Liver (tissue), 9 donors: ENCODE results near the gene HAUS7. TPM values are rescaled to one million over a fixed set of nuclear protein-coding genes. Genes with fewer than 3 reads are reported as not detected.

Source experiments
- DNase-seq: peaks from one replicate; pipeline ENCODE4 v3.0.0-alpha.2; 2017; ENCODE audit warnings: low spot score
- H3K27ac ChIP-seq, 2 donors: one replicate each; pipeline ENCODE4 v1.7.0; 2013; ENCODE audit warnings: inconsistent platforms in 2 of 2, low read length in 2 of 2, control low read depth in 1 of 2, low read depth in 1 of 2, mild to moderate bottlenecking in 1 of 2
- H3K27me3 ChIP-seq, 4 donors: one replicate each; pipeline versions ENCODE4 v1.6.1 to v1.7.0; 2013; ENCODE audit warnings: low read length in 3 of 4, inconsistent platforms in 1 of 4, mild to moderate bottlenecking in 1 of 4, moderate library complexity in 1 of 4; ENCODE audit not compliant: control insufficient read depth in 4 of 4, insufficient read depth in 4 of 4
- H3K36me3 ChIP-seq, 4 donors: one replicate each; pipeline versions ENCODE4 v1.6.1 to v1.7.0; 2013; ENCODE audit warnings: low read length in 3 of 4, mild to moderate bottlenecking in 3 of 4, low read depth in 1 of 4, moderate library complexity in 1 of 4; ENCODE audit not compliant: control insufficient read depth in 4 of 4, insufficient read depth in 3 of 4
- H3K4me1 ChIP-seq, 4 donors: one replicate each; pipeline versions ENCODE4 v1.6.1 to v1.7.0; 2013; ENCODE audit warnings: low read length in 3 of 4, mild to moderate bottlenecking in 3 of 4, moderate library complexity in 1 of 4; ENCODE audit not compliant: control insufficient read depth in 4 of 4, insufficient read depth in 4 of 4
- H3K4me3 ChIP-seq, 3 donors: one replicate each; pipeline versions ENCODE4 v1.6.1 to v1.7.0; 2013; ENCODE audit warnings: low read length in 3 of 3, control low read depth in 1 of 3, low read depth in 1 of 3, mild to moderate bottlenecking in 1 of 3
- H3K9ac ChIP-seq, 2 donors: one replicate each; pipeline ENCODE4 v1.7.0; 2013; ENCODE audit warnings: low read length in 2 of 2, mild to moderate bottlenecking in 2 of 2, moderate library complexity in 2 of 2, control low read depth in 1 of 2, low read depth in 1 of 2
- H3K9me3 ChIP-seq, 4 donors: one replicate each; pipeline versions ENCODE4 v1.6.1 to v1.7.0; 2013; ENCODE audit warnings: low read length in 3 of 4; ENCODE audit not compliant: control insufficient read depth in 4 of 4
- ATF3 ChIP-seq: IDR thresholded peaks from 2 replicates; pipeline ENCODE4 v1.6.1; 2016; ENCODE audit warnings: antibody characterized with exemption
- CTCF ChIP-seq: fragments of 150-350 bp; IDR thresholded peaks from 2 replicates; pipeline ENCODE4 v1.5.1; 2017; ENCODE audit warnings: improper control_type of control experiment, low read depth, low read length; ENCODE audit not compliant: missing input control
- EGR1 ChIP-seq, 2 donors: IDR thresholded peaks; 2 replicates each; pipeline ENCODE4 v1.6.1; 2016 to 2018; ENCODE audit warnings: antibody characterized with exemption in 2 of 2, low read depth in 2 of 2
- GABPA ChIP-seq, 2 donors: IDR thresholded peaks in 1 of 2; conservative IDR thresholded peaks in 1 of 2; 2 replicates each; pipeline ENCODE4 v1.6.1; 2016; ENCODE audit warnings: antibody characterized with exemption in 2 of 2, mild to moderate bottlenecking in 1 of 2, moderate library complexity in 1 of 2
- HNF4A ChIP-seq, 2 donors: conservative IDR thresholded peaks; 2 replicates each; pipeline ENCODE4 v1.6.1; 2016; ENCODE audit warnings: antibody characterized with exemption in 2 of 2, mild to moderate bottlenecking in 2 of 2
- JUND ChIP-seq, 2 donors: IDR thresholded peaks; 2 replicates each; pipeline ENCODE4 v1.6.1; 2016; ENCODE audit warnings: antibody characterized with exemption in 2 of 2
- NR2F2 ChIP-seq: IDR thresholded peaks from 2 replicates; pipeline ENCODE4 v1.6.1; 2016; ENCODE audit warnings: antibody characterized with exemption
- RAD21 ChIP-seq, 2 donors: IDR thresholded peaks; 2 replicates each; pipeline ENCODE4 v1.6.1; 2016; ENCODE audit warnings: antibody characterized with exemption in 2 of 2, mild to moderate bottlenecking in 2 of 2
- REST ChIP-seq: IDR thresholded peaks from 2 replicates; pipeline ENCODE4 v1.6.1; 2016; ENCODE audit warnings: antibody characterized with exemption, mild to moderate bottlenecking
- RXRA ChIP-seq, 2 donors: IDR thresholded peaks; 2 replicates each; pipeline ENCODE4 v1.6.1; 2017 to 2018; ENCODE audit warnings: antibody characterized with exemption in 2 of 2, mild to moderate bottlenecking in 1 of 2
- SP1 ChIP-seq: IDR thresholded peaks from 2 replicates; pipeline ENCODE4 v1.6.1; 2018; ENCODE audit warnings: antibody characterized with exemption, mild to moderate bottlenecking
- TAF1 ChIP-seq: conservative IDR thresholded peaks from 2 replicates; pipeline ENCODE4 v1.6.1; 2016; ENCODE audit warnings: antibody characterized with exemption, mild to moderate bottlenecking
- ZBTB33 ChIP-seq: IDR thresholded peaks from 2 replicates; pipeline ENCODE4 v1.6.1; 2016; ENCODE audit warnings: antibody characterized with exemption
- WGBS: extraction: QIAGEN DNeasy Blood & Tissue Kit; methylation state at CpG from one replicate; pipeline ENCODE4 v1.1.7; 2013; 5-methylcytosine and 5-hydroxymethylcytosine counted together
- polyA plus RNA-seq, 2 donors: library from polyadenylated mRNA; stranded (reverse) in 1 of 2; unstranded in 1 of 2; fragments of 200-250 nt in 1 of 2; fragments of >200 nt in 1 of 2; fragmentation: Nextera tagmentation in 1 of 2; extraction: Ambion mirVana in 1 of 2; gene quantifications; one replicate each; pipeline versions ENCODE4 v1.2.1 to v1.2.3, GENCODE V29; 2013 to 2015
- total RNA-seq, 2 donors: library from RNA; depleted of rRNA; stranded (reverse); fragments of >200 nt; gene quantifications; one replicate each; pipeline ENCODE4 v1.2.3, GENCODE V29; 2014
- donor health status: healthy.
- donor health status: healthy.
- donor health status: healthy.
- donor health status: healthy.
- donor health status: healthy.

Gene HAUS7
- total and polyA plus RNA-seq, 4 donors, result 7.0 to 8.9 (median 7.8) TPM

GRCh38 chrX:153509592-153509991, 39.2 kb upstream of the HAUS7 start:
- Histone ChIP-seq H3K27me3 (no peaks in the 10 kb centered on the region), H3K9me3 (no peaks in the 10 kb centered on the region), H3K27ac (no peak overlapping the region), H3K4me3 (no peak overlapping the region), H3K36me3 (no peaks in the 10 kb centered on the region), H3K4me1 (peaks cover 0 to 4% (median 0%) of the 10 kb centered on the region in 4 donors), H3K9ac (no peak overlapping the region)
- WGBS, result 84% methylated on average over 14 of the region's 14 CpGs
- DNase-seq, result no peak
- no peak for TF ChIP-seq RXRA (IDR thresholded peaks at IDR 0.05)
- no peak for TF ChIP-seq EGR1 (IDR thresholded peaks at IDR 0.05; ENCODE audit: low read depth in 2 of 2)
- no peak for TF ChIP-seq REST
- TF ChIP-seq NR2F2, result no peak
- TF ChIP-seq GABPA (IDR thresholded peaks at IDR 0.05 in 1 of 2, conservative IDR thresholded peaks at IDR 0.05 in 1 of 2), result no peak
- no peak for TF ChIP-seq ATF3
- no peak for TF ChIP-seq TAF1
- TF ChIP-seq SP1, result no peak

- Histone ChIP-seq H3K9ac (no peak overlapping the region), H3K4me3 (no peak overlapping the region), H3K9me3 (no peaks in the 10 kb centered on the region), H3K36me3 (no peaks in the 10 kb centered on the region), H3K4me1 (peaks cover 0 to 4% (median 0%) of the 10 kb centered on the region in 4 donors), H3K27me3 (no peaks in the 10 kb centered on the region), H3K27ac (no peak overlapping the region)
- WGBS, result 16% methylated on average over 19 of the region's 19 CpGs
- TF ChIP-seq RAD21 (IDR thresholded peaks at IDR 0.05) (peak; percentile 82 to 92), CTCF (peak; percentile 80), JUND (IDR thresholded peaks at IDR 0.05) (no peak)
- peak; percentile 78 for DNase-seq
These were observed 37.3 kb upstream of the HAUS7 start for GRCh38 chrX:153507484-153508178.

- Histone ChIP-seq H3K9me3 (no peaks in the 10 kb centered on the region), H3K27me3 (no peaks in the 10 kb centered on the region), H3K36me3 (no peaks in the 10 kb centered on the region), H3K4me3 (no peak overlapping the region), H3K27ac (no peak overlapping the region), H3K9ac (no peak overlapping the region), H3K4me1 (peaks cover 0 to 4% (median 0%) of the 10 kb centered on the region in 4 donors)
- WGBS, result 82% methylated on average over 18 of the region's 18 CpGs
- TF ChIP-seq SP1 (no peak), ZBTB33 (no peak), HNF4A (conservative IDR thresholded peaks at IDR 0.05) (no peak)
- DNase-seq, result no peak
These were observed 35.0 kb upstream of the HAUS7 start for GRCh38 chrX:153505361-153505760.
